ENCODE results near the gene PTPRN2. TPM values are rescaled to one million over a fixed set of nuclear protein-coding genes. Genes with fewer than 3 reads are reported as not detected.

PTPRN2 gene
- total RNA-seq, 1 donor from 2014 or later = 1.8 TPM

- TF ChIP-seq CTCF (IDR thresholded peaks at IDR 0.05) = no peak
- intact Hi-C loops (cut with micrococcal nuclease) = no loop called here
- ChIA-PET POLR2A (no interaction called here), CTCF (no interaction called here)
- DNase-seq (no peak), ATAC-seq (ENCODE audit: low read depth) (no peak)
- peaks cover 14% of the 10 kb centered on the region for H3K4me1 Mint-ChIP-seq
- no peaks in the 10 kb centered on the region for H3K36me3 Mint-ChIP-seq (ENCODE audit: low read depth)
- H3K4me3 Mint-ChIP-seq = no peak overlapping the region
- H3K27ac Mint-ChIP-seq = no peak overlapping the region
- no peaks in the 10 kb centered on the region for H3K9me3 Mint-ChIP-seq
- peaks cover 24% of the 10 kb centered on the region for H3K27me3 Mint-ChIP-seq
Measured at GRCh38 chr7:157670490-157671357, 916.9 kb downstream of the PTPRN2 start.

- Mint-ChIP-seq H3K36me3 (ENCODE audit: low read depth) (no peaks in the 10 kb centered on the region), H3K27ac (no peak overlapping the region), H3K9me3 (no peaks in the 10 kb centered on the region), H3K4me1 (peaks cover 14% of the 10 kb centered on the region), H3K27me3 (peaks cover 24% of the 10 kb centered on the region), H3K4me3 (no peak overlapping the region)
- ATAC-seq (ENCODE audit: low read depth) (no peak), DNase-seq (no peak)
- TF ChIP-seq CTCF (IDR thresholded peaks at IDR 0.05) = no peak
- ChIA-PET POLR2A (no interaction called here), CTCF (no interaction called here)
- intact Hi-C loops (cut with micrococcal nuclease) = no loop called here
Measured at GRCh38 chr7:157669768-157670351, 917.8 kb downstream of the PTPRN2 start.

GRCh38 chr7:157668884-157669767 lies 918.5 kb downstream of the PTPRN2 start:
- no peak for TF ChIP-seq CTCF (IDR thresholded peaks at IDR 0.05)
- intact Hi-C loops (cut with micrococcal nuclease) = no loop called here
- peaks cover 14% of the 10 kb centered on the region for H3K4me1 Mint-ChIP-seq
- H3K27ac Mint-ChIP-seq = no peak overlapping the region
- H3K9me3 Mint-ChIP-seq = no peaks in the 10 kb centered on the region
- ATAC-seq (ENCODE audit: low read depth) = no peak
- ChIA-PET CTCF (no interaction called here), POLR2A (no interaction called here)
- peaks cover 22% of the 10 kb centered on the region for H3K27me3 Mint-ChIP-seq
- DNase-seq = no peak
- no peaks in the 10 kb centered on the region for H3K36me3 Mint-ChIP-seq (ENCODE audit: low read depth)
- no peak overlapping the region for H3K4me3 Mint-ChIP-seq

GRCh38 chr7:157668221-157668883 lies 919.3 kb downstream of the PTPRN2 start:
- ATAC-seq (ENCODE audit: low read depth) = no peak
- Mint-ChIP-seq H3K27ac (no peak overlapping the region), H3K9me3 (no peaks in the 10 kb centered on the region), H3K36me3 (ENCODE audit: low read depth) (no peaks in the 10 kb centered on the region), H3K27me3 (peaks cover 22% of the 10 kb centered on the region), H3K4me1 (peaks cover 14% of the 10 kb centered on the region), H3K4me3 (no peak overlapping the region)
- DNase-seq = no peak
- intact Hi-C loops (cut with micrococcal nuclease) = no loop called here
- no peak for TF ChIP-seq CTCF (IDR thresholded peaks at IDR 0.05)
- CTCF ChIA-PET = no interaction called here
- POLR2A ChIA-PET = no interaction called here
